ENCODE measurements around the gene ADAM33. TPM values are rescaled to one million over a fixed set of nuclear protein-coding genes. Genes with fewer than 3 reads are reported as not detected.

ADAM33 gene
- total RNA-seq, 4 donors from 2014 or later, result 2.6 to 6.4 (median 3.1) TPM

- H3K36me3 ChIP-seq, result no peaks in the 10 kb centered on the region
- peaks cover 5 to 11% of the 10 kb centered on the region in 2 donors for H3K4me1 ChIP-seq
- intact Hi-C loops (cut with DNase I; ENCODE audit: low total_unique reads) (no loop called here), in situ Hi-C loops (cut with MboI; ENCODE audit: low sequenced_read_pairs in 4 of 4) (no loop called here)
- H3K27me3 ChIP-seq, result no peaks in the 10 kb centered on the region
- TF ChIP-seq POLR2A (IDR thresholded peaks at IDR 0.05), result no peak
- TF ChIP-seq CTCF (IDR thresholded peaks at IDR 0.05 in 4 of 5, conservative IDR thresholded peaks at IDR 0.05 in 1 of 5), result no peak
- no peak overlapping the region for H3K4me3 ChIP-seq
- no peak overlapping the region for H3K27ac ChIP-seq
- no peaks in the 10 kb centered on the region for H3K9me3 ChIP-seq
- DNase-seq (no peak), ATAC-seq (no peak)
These were observed 21.0 kb upstream of the ADAM33 start for GRCh38 chr20:3702611-3703391.

DNA sequence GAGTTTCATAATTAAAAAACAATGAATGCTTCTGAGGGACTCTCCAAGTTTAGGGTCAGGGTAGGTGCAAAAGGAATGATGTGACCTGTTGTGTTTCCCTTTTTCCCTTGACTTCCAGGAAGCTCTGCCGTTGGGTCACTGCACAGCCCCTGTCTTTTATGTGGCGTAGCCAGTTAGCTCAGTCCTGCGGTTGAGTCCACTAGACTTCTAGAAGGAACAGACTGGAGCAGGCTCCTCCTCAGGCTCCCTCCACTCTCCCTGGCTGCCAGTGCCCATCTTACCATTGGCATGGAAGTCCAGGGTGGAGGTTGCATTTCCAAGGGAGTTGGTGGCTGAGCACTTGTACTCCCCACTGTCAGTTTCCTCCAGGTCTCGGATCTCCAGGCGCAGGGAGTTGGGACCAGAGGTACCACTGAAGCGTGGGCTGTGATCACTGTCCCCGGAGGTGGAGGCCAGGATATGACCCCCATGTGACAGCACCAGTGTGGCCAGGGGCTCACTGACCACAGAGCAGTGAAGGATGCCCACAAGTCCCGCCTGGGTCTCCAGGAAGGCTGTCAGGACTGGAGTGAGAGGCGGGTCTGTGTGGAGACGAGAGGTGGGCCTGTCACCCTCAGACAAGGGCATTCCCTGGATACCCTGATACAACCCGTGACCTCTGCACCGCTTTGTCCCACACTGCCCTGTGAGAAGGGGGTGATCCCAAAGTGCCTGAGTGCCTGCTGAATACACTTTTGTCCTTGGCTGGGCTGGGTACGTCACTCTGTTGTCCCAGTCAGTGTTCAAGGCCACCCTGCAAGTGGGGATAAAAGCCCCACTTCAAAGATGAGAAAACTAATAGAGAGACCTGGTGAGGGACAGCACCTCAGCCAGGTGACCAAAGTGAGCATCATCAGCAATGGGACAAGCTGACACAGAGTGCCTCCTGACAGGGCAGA is 19.5 kb upstream of the ADAM33 start:
- Histone ChIP-seq H3K4me1 (no peaks in the 10 kb centered on the region), H3K4me3 (no peak overlapping the region), H3K27me3 (no peaks in the 10 kb centered on the region), H3K27ac (no peak overlapping the region), H3K9me3 (peaks cover 0 to 1% (median 0%) of the 10 kb centered on the region in 3 donors), H3K36me3 (no peaks in the 10 kb centered on the region)
- ATAC-seq (no peak), DNase-seq (no peak)
- TF ChIP-seq CTCF (IDR thresholded peaks at IDR 0.05 in 4 of 5, conservative IDR thresholded peaks at IDR 0.05 in 1 of 5), result no peak
- TF ChIP-seq POLR2A (IDR thresholded peaks at IDR 0.05), result no peak
- in situ Hi-C loops (cut with MboI; ENCODE audit: low sequenced_read_pairs in 4 of 4), result no loop called here
- intact Hi-C loops (cut with DNase I; ENCODE audit: low total_unique reads), result no loop called here

- DNase-seq (no peak), ATAC-seq (no peak)
- H3K27me3 ChIP-seq, result no peaks in the 10 kb centered on the region
- H3K9me3 ChIP-seq, result peaks cover 0 to 3% (median 0%) of the 10 kb centered on the region in 3 donors
- no peaks in the 10 kb centered on the region for H3K36me3 ChIP-seq
- no peaks in the 10 kb centered on the region for H3K4me1 ChIP-seq
- no peak overlapping the region for H3K4me3 ChIP-seq
- TF ChIP-seq CTCF (IDR thresholded peaks at IDR 0.05 in 4 of 5, conservative IDR thresholded peaks at IDR 0.05 in 1 of 5) (no peak), POLR2A (IDR thresholded peaks at IDR 0.05) (no peak)
- in situ Hi-C loops (cut with MboI; ENCODE audit: low sequenced_read_pairs in 4 of 4) (no loop called here), intact Hi-C loops (cut with DNase I; ENCODE audit: low total_unique reads) (no loop called here)
- no peak overlapping the region for H3K27ac ChIP-seq
These were observed 17.2 kb upstream of the ADAM33 start for GRCh38 chr20:3699037-3699436.

DNA sequence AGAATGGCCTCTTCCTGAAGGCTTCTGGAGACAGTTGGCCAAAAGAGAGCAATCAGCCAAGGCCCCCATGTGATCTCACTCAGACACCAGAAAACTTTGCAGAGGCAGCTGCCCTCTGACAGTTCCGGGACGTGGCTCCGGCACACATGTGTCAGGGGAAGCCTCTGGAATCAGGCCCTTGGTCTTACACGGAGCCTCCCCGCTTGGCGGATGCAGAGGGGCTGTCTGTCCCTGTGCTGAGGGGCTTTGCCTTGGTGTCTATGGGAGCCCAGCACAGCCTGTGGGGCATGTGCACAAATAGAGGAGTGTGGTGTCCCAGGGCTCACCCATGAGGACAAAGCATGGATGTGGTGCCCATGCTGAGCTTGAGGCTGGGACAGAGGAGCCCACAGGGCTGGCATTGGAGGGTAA is 16.8 kb upstream of the ADAM33 start:
- DNase-seq (no peak), ATAC-seq (no peak)
- Histone ChIP-seq H3K4me3 (no peak overlapping the region), H3K27me3 (no peaks in the 10 kb centered on the region), H3K27ac (no peak overlapping the region), H3K9me3 (peaks cover 0 to 3% (median 0%) of the 10 kb centered on the region in 3 donors), H3K36me3 (no peaks in the 10 kb centered on the region), H3K4me1 (no peaks in the 10 kb centered on the region)
- intact Hi-C loops (cut with DNase I; ENCODE audit: low total_unique reads) (no loop called here), in situ Hi-C loops (cut with MboI; ENCODE audit: low sequenced_read_pairs in 4 of 4) (no loop called here)
- TF ChIP-seq CTCF (IDR thresholded peaks at IDR 0.05 in 4 of 5, conservative IDR thresholded peaks at IDR 0.05 in 1 of 5), result no peak
- TF ChIP-seq POLR2A (IDR thresholded peaks at IDR 0.05), result no peak

All from gastrocnemius medialis (tissue), 4 donors.